Right renal cortex interstitium (tissue), 3 donors: ENCODE measurements around the gene CLCA2. TPM values are rescaled to one million over a fixed set of nuclear protein-coding genes. Genes with fewer than 3 reads are reported as not detected.
A peak's percentile ranks its signal among the peaks of the same experiment; 100 is the strongest.

ENCODE experiments used
- DNase-seq, 3 donors: peaks; one replicate each; pipeline ENCODE4 v3.0.0-alpha.2; 2013; ENCODE audit warnings: low read depth in 3 of 3, low spot score in 2 of 3
- polyA plus RNA-seq, 3 donors: library from polyadenylated mRNA; unstranded; fragments of 120-200 nt; gene quantifications; one replicate each; pipeline ENCODE4 v1.2.1, GENCODE V29; 2013; ENCODE audit not compliant: insufficient read length in 3 of 3

Gene CLCA2
- polyA plus RNA-seq, 3 donors = 0.03 TPM; not detected in 2

GRCh38 chr1:86423473-86423872 is 498 bp upstream of the CLCA2 start:
- DNase-seq = no peak

GRCh38 chr1:86429122-86429725 is 5.3 kb downstream of the CLCA2 start:
- DNase-seq = no peak

DNA sequence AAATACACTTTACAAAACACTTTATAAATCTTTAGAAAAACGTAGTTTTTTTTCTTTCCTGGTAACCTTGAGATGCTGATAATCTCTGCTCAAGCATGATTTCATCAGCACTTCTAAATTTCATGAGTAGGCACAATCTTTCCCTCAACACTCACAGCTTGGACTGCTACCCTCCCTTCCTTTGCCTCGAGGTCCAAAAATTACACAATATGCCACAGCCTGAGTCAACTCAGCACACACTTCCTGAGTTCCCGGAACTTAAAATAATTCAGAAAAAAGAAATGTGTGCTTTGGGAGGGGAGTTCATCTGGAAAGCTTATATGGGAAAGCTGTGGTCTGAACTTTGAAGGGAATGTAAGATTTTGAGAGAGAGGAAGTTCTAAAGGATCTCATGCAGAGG is 5.9 kb downstream of the CLCA2 start:
- DNase-seq = peak in 1 of 3 donors; percentile 3

DNA sequence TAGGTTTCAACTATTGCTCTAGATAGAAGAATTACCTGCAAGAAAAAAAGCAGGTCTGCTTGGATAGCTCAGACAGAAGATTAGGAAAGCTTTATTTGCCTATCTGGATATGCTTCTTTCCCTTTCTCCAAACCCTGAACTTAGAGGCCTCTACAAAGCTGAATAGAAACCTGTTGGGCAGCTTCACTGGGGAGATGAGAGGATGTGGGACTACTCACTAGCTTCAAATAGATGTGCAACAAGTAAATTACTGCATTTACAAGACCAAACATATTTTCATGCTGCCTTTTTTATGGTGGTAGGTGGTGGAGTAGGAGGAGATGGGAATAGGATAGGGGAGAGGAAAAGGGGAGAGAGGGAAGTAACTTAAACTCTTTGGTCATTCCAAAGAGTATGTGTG is 6.4 kb downstream of the CLCA2 start:
- DNase-seq = no peak

GRCh38 chr1:86434059-86434458 is 10.1 kb downstream of the CLCA2 start:
- no peak for DNase-seq

DNA sequence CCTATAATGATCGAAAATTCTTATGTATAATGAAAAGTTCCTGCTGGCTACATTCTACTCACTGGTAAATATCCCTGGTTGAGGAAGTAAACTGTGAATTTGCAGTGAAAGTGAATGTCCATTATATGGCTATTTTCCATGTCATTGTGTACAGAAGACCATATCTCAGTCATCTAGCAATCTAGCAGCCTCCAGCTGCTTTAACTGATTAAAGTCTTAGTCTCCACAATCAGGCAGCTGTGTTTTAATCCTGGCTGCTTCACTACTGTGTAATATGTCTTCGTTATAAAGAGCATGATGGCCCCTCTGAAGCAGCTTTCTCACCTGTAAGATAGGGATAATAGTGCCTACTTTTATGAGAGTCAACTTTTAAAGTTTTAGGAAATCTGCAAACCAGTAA is 11.4 kb downstream of the CLCA2 start:
- no peak for DNase-seq

- no peak for DNase-seq
These were observed 12.1 kb downstream of the CLCA2 start for GRCh38 chr1:86436041-86436440.

DNA sequence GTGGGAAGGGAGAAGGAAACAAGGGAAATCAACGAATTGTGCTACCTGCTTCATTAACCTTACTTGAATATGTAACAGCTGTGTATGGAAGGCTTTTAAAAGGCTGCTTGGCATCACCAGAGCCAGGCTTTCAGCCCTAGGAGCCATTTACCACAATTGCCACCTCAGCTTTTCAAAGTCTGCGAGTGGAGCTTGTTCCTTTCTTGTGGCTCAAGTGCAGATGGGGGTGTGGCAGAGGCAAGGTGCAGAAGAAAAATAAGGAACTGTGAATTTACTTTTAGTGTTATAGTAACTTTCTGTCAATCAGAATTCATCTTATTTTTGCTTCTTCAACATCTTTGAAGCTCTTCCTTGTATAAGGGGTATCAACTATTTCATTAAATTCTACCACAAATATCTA is 17.6 kb downstream of the CLCA2 start:
- DNase-seq = no peak

GRCh38 chr1:86441997-86442396 is 18.0 kb downstream of the CLCA2 start:
- no peak for DNase-seq

DNA sequence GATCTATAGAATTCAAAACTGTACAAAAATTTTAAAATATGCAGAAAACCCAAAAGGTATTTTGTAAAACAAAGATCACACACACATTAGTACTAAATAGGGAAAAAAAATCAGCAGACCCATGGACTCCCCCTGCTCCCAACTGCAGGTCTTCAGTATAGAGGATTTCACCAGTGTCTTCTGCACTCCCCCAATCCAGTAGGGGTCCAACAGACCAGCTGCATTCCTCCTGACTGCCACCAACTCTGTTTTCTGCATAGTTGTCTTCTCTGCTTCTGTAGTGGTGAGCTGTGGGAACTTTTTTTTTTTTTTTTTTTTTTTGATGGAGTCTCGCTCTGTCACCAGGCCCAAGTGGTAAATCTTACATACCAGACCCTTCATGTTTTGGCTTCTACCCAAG is 21.9 kb downstream of the CLCA2 start:
- DNase-seq = no peak

GRCh38 chr1:86447198-86447790 is 23.3 kb downstream of the CLCA2 start:
- no peak for DNase-seq

DNA sequence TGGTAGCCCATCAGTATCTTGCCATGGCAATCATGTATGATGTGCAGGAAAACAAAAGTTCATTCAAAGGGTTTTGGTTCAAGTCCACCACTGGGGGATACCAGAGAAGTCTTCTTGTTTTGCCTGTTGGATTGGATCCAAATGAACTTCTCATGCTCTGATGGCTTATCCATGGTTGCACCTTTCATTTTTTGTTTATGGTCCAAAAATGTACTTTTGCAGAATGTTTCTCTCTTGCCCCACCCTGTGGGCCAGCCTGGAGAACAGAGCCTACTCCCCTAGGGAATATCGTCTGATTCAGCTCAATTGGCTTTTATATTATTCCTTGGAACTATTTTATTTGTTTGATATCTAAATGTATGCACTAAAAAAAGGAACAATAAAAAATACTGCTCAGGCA is 24.7 kb downstream of the CLCA2 start:
- no peak for DNase-seq

GRCh38 chr1:86449103-86449502 is 25.1 kb downstream of the CLCA2 start:
- no peak for DNase-seq

- DNase-seq = no peak
These were observed 26.9 kb downstream of the CLCA2 start for GRCh38 chr1:86450847-86451246.

- DNase-seq = no peak
These were observed 29.7 kb downstream of the CLCA2 start for GRCh38 chr1:86453664-86454063.

DNA sequence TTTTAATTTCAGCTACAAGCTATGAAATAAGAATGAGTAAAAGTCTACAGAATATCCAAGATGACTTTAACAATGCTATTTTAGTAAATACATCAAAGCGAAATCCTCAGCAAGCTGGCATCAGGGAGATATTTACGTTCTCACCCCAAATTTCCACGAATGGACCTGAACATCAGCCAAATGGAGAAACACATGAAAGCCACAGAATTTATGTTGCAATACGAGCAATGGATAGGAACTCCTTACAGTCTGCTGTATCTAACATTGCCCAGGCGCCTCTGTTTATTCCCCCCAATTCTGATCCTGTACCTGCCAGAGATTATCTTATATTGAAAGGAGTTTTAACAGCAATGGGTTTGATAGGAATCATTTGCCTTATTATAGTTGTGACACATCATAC is 31.1 kb downstream of the CLCA2 start:
- no peak for DNase-seq

DNA sequence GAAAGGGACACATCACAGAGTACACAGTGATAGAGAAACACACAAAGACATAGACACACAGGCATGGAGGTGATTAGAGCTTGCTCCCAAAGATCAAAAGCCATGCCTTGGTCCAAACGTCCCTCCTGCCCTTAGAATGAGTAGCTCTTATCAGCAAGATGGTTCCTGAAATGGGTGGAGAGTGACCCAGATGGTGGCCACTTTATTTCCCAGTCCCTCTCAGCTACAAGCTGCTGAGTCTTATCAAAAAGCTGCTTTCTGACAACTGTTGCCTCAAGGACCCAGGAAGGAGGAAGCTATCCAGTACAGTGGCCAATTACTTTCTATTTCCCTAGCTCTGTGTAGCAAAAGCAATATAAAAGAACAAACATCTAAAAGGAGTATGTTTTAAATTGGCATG is 37.0 kb downstream of the CLCA2 start:
- DNase-seq = no peak

DNA sequence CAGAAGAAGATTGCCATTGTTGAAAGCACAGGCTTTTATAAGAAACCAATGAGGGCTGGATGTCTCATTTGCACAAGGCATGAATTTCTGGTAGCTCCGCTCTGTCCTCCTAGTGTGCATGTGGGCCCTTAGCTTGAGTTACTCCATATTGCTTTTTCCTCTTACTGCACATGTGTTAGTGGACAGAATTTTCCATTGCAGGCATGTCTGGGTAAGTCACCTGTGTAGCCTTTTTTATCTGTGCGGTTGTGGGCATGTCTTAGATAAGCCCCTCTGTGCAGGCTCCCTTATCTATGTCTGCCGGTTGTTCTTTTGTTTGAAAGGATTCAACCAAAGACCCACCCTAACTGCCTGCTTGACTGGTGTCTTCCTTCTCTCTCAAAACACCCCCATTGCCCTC is 37.5 kb downstream of the CLCA2 start:
- no peak for DNase-seq

DNA sequence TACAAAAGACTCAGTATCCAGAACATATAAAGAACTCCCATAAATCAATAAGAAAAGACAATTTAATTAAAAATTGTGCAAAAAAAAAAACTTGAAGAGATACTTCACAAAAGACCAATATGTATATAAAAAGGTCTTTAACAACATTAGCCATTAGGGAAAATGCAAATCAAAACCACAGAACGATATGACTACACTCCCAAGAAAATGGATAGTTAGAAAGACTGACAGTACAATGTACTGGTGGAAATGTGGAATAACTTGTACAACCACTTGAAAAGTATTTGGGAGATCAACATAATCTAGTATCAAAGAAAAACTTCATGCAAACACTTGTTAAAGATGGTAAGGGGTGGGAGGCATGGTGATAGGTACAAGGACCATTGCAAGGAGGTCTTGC is 40.8 kb downstream of the CLCA2 start:
- no peak for DNase-seq

DNA sequence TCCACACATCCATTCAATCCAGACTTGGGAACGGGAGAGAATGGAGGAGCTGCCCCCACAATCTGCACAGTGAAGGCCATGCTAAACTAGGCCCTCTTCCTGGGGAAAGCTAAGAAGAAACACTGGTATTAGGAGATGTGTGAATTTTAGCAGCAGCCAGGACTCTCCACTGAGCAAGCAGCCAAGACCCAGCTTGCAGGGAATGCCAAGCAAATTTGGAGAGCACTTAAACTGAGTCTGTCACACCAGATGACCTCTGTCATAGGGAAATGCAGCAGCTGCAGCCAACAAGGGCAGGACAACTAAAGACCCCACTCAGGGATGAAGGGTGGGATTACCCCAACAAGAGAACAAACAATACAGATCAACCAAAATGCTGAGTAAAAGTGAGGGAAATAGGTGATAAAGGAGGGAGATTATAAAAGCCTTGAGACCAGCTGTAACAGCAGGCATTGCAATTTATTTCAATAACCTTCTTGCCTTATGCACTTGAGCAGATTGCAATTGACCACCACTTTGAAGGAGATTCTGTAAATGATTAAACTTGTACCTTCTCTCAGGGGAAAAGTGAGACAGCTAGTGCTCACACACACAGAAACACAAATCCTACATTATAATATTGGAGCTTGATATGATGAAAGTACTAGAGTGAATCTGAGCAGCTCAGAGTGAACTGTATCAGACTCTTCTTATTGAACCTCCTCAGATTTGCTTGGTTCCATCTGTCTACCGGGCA is 42.3 kb downstream of the CLCA2 start:
- no peak for DNase-seq

GRCh38 chr1:86466986-86467385 is 43.0 kb downstream of the CLCA2 start:
- no peak for DNase-seq

GRCh38 chr1:86468501-86468977 is 44.6 kb downstream of the CLCA2 start, which contains the start of gene CLCA1:
Gene CLCA1 (plus strand): TSS chr1:86468927. CDS start chr1:86468972, 45 bp downstream.
- DNase-seq = no peak
